Measurements from ENCODE around the gene TIMM23B.
"Not testable (repeated sequence)": the region's sequence is repeated elsewhere in the genome, so short reads cannot be mapped to it uniquely, and the experiment has no call there.

DNA sequence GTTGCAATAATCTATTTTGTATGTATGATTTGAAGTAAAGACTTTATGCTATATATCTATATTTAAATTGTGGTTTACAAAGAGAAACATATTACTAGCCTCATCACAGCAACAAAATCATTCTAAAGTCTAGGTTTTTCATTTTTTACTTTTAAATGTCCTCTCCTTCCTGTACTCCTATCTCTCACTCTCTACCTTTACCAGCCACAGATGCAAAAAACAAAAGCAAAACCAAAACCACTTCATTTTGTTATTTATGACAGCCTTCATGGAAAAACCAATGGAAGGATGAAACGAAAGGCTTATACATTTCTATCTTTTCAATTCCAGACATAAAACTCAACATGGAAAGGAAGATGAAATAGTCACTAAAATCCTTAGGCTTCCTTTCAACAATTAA lies 31.6 kb upstream of the TIMM23B start:
- TF ChIP-seq CTCF (conservative IDR thresholded peaks at IDR 0.05); ZFX (IDR thresholded peaks at IDR 0.05): not testable (repeated sequence)

Measured in C4-2B (cell line).